ENCODE data around the gene ITGA6. TPM values are rescaled to one million over a fixed set of nuclear protein-coding genes. Genes with fewer than 3 reads are reported as not detected.

ITGA6 gene
- total and polyA plus RNA-seq, 7 donors = 16.4 to 46.5 (median 25.9) TPM

GRCh38 chr2:172488556-172488955, 61.2 kb downstream of the ITGA6 start:
- Histone ChIP-seq H3K27ac (no peak overlapping the region), H3K27me3 (ENCODE audit: insufficient read depth in 3 of 3, low read length in 2 of 3) (no peaks in the 10 kb centered on the region), H3K4me3 (no peak overlapping the region), H3K9me3 (no peaks in the 10 kb centered on the region), H3K4me1 (no peaks in the 10 kb centered on the region), H3K36me3 (ENCODE audit: insufficient read depth in 1 of 2, low read depth in 1 of 2) (peaks cover 18 to 89% of the 10 kb centered on the region in 2 donors)
- intact Hi-C loops (cut with DNase I) = no loop called here
- DNase-seq (no peak), ATAC-seq (no peak)
- no peak for TF ChIP-seq CTCF (IDR thresholded peaks at IDR 0.05)
- WGBS, 3 donors = 94 to 97% (median 95%) methylated on average over 3 of the region's 3 CpGs

GRCh38 chr2:172489681-172490080, 62.3 kb downstream of the ITGA6 start:
- ATAC-seq (no peak), DNase-seq (no peak)
- Histone ChIP-seq H3K27me3 (ENCODE audit: insufficient read depth in 3 of 3, low read length in 2 of 3) (no peaks in the 10 kb centered on the region), H3K4me3 (no peak overlapping the region), H3K9me3 (no peaks in the 10 kb centered on the region), H3K4me1 (no peaks in the 10 kb centered on the region), H3K27ac (no peak overlapping the region), H3K36me3 (ENCODE audit: insufficient read depth in 1 of 2, low read depth in 1 of 2) (peaks cover 20 to 97% of the 10 kb centered on the region in 2 donors)
- intact Hi-C loops (cut with DNase I) = no loop called here
- TF ChIP-seq CTCF (IDR thresholded peaks at IDR 0.05) = no peak

- intact Hi-C loops (cut with DNase I) = no loop called here
- Histone ChIP-seq H3K36me3 (ENCODE audit: insufficient read depth in 1 of 2, low read depth in 1 of 2) (peaks cover 6 to 95% of the 10 kb centered on the region in 2 donors), H3K4me1 (no peaks in the 10 kb centered on the region), H3K27me3 (ENCODE audit: insufficient read depth in 3 of 3, low read length in 2 of 3) (no peaks in the 10 kb centered on the region), H3K9me3 (no peaks in the 10 kb centered on the region), H3K4me3 (no peak overlapping the region), H3K27ac (no peak overlapping the region)
- no peak for TF ChIP-seq CTCF (IDR thresholded peaks at IDR 0.05)
- ATAC-seq (no peak), DNase-seq (no peak)
- 64 to 69% (median 66%) methylated on average over 3 of the region's 3 CpGs for WGBS, 3 donors
Observed at GRCh38 chr2:172496160-172496608, 68.8 kb downstream of the ITGA6 start.

- intact Hi-C loops (cut with DNase I) = no loop called here
- TF ChIP-seq CTCF (IDR thresholded peaks at IDR 0.05) = no peak
- 92 to 97% (median 94%) methylated on average over 4 of the region's 4 CpGs for WGBS, 3 donors
Observed at GRCh38 chr2:172507199-172507598, 79.8 kb downstream of the ITGA6 start.

GRCh38 chr2:172510088-172510487, 82.7 kb downstream of the ITGA6 start:
- peaks cover 0 to 7% of the 10 kb centered on the region in 2 donors for H3K36me3 ChIP-seq (ENCODE audit: insufficient read depth in 1 of 2, low read depth in 1 of 2)
- DNase-seq (no peak), ATAC-seq (no peak)
- H3K4me1 ChIP-seq = no peaks in the 10 kb centered on the region
- intact Hi-C loops (cut with DNase I) = no loop called here
- H3K9me3 ChIP-seq = peaks cover 16% of the 10 kb centered on the region
- H3K4me3 ChIP-seq = no peak overlapping the region
- no peak for TF ChIP-seq CTCF (IDR thresholded peaks at IDR 0.05)
- no peaks in the 10 kb centered on the region for H3K27me3 ChIP-seq (ENCODE audit: insufficient read depth in 3 of 3, low read length in 2 of 3)
- no peak overlapping the region for H3K27ac ChIP-seq
- 64 to 70% (median 64%) methylated on average over 6 of the region's 6 CpGs for WGBS, 3 donors

More at GRCh38 chr2:172507199-172507598, 79.8 kb downstream of the ITGA6 start:
- ATAC-seq (no peak), DNase-seq (no peak)
- Histone ChIP-seq H3K27ac (no peak overlapping the region), H3K27me3 (ENCODE audit: insufficient read depth in 3 of 3, low read length in 2 of 3) (no peaks in the 10 kb centered on the region), H3K4me3 (no peak overlapping the region), H3K4me1 (no peaks in the 10 kb centered on the region), H3K9me3 (peaks cover 5% of the 10 kb centered on the region), H3K36me3 (ENCODE audit: insufficient read depth in 1 of 2, low read depth in 1 of 2) (peaks cover 0 to 31% of the 10 kb centered on the region in 2 donors)

All from psoas muscle (tissue), 8 donors.